Esophagus mucosa (tissue), 1 donor: ENCODE results near the gene FBXO22. TPM values are rescaled to one million over a fixed set of nuclear protein-coding genes. Genes with fewer than 3 reads are reported as not detected.
"Not testable (repeated sequence)": the region's sequence is repeated elsewhere in the genome, so short reads cannot be mapped to it uniquely, and the experiment has no call there.

Source experiments
- ATAC-seq: fragments of 200-7000 bp; cut with Tn5 transposase; one replicate; pipeline ENCODE4 v1.9.1; 2020
- total RNA-seq: library from RNA; stranded (reverse); gene quantifications from one replicate; pipeline ENCODE4 v1.2.4, GENCODE V29; 2023
- donor health status: DM: yes; HTN: yes; CAD: no.

Gene FBXO22
- 23.8 TPM for total RNA-seq

DNA sequence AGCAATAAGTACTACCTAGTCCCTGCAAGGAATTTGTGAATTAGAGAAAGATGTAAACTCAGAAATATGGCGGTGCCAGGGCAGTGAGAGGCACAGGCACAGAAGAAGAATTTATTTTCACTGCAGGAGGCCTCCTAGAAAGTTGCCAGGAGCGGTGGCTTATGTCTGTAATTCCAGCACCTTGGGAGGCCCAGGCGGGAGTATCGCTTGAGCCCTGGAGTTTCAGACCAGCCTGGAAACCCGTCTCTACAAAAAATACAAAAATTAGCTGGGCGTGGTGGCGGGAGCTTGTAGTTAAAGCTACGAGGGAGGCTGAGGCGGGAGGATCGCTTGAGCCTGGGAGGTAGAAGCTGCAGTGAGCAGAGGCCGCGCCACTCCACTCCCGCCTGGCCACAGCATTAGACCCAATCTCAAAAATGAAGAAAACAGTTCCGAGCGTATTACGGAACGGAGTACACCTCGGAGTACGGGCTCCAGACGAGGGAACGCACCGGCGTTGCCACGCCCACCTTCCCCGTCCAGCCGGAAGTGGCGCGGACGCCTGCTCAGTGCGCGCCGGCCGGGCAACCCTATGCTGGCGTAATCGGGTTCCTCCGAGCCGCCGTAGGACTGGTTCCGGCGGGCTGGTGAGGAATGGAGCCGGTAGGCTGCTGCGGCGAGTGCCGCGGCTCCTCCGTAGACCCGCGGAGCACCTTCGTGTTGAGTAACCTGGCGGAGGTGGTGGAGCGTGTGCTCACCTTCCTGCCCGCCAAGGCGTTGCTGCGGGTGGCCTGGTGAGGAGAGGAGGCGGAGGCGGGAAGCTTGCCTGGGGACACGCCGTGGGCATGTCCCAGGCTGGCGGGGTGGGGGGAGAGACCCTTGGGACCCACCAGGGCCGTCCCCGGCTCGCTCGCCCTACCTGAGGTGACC lies at the start of gene FBXO22:
Gene FBXO22, plus strand, starts transcription at position 548 of the 909 bp plus-strand sequence. Its CDS starts 86 bp downstream, at position 634.
- ATAC-seq: peak; percentile 98

DNA sequence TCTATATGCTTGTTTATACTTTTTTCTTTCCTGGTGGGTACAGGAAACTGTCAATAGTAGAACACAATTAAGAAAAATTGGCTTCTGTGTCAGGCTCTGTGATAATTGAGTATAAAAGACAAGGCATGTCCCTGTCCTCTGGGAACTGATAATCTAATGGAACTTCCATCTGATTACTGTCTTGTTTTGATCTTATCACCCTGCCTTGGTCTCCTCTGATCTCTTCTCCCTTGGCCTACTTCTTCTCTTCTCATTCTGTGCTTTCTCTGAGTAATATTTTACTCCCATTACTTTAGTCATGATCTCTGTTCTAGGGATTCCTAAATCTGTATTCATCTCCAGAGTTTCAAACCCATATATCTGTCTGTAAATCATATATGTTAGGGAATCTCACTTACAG lies 45.8 kb upstream of the FBXO22 start:
- ATAC-seq: no peak

DNA sequence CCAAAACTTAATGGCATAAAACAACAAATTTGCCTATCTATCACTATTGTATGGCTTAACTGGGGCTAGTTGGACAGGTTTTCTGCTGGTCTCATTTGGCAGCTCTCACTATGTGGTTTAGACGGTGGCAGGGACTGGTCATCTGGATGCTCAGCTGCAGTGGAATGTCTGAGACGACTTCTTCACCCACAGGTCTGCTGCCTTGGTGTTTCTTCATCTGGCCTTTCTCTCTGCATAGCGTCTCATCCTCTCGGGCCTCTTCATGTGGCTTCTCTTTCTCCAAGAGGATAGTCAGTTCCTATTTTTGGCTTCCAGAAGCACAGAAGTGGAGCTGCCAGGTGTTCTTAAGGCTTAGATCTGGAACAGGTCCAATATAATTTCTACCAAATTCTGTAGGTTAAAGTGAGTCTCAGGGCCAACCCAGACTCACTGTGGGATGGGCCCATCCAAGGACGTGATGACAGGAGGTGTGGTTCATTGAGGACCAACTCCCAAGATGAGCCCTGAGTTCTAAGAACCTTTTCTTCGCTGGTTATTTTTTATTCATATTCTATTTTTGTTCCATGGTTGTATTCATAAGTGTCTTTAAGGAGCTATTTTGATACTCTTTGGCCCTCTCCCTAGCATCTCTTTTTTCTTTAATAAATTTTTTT lies 41.8 kb upstream of the FBXO22 start:
- no peak for ATAC-seq

DNA sequence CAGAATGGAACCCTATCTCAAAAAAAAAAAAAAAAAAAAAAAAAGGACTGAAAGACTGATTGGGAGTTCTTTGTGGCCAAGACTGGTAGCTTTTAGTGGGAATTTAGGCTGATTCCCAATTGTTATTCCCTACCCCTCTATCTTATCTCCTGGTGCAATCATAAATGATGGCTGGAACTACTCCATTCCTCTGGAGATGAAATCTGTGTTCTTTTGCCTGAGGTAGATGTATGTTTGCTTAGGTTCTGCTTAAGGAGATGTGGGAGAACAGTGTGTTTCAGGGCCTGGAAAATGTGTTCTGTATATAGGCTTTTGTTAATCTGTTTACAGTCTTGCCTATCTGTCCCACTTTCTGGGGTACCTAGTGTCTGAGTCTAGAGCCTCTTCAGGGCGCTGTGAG lies 40.9 kb upstream of the FBXO22 start:
- ATAC-seq: no peak

DNA sequence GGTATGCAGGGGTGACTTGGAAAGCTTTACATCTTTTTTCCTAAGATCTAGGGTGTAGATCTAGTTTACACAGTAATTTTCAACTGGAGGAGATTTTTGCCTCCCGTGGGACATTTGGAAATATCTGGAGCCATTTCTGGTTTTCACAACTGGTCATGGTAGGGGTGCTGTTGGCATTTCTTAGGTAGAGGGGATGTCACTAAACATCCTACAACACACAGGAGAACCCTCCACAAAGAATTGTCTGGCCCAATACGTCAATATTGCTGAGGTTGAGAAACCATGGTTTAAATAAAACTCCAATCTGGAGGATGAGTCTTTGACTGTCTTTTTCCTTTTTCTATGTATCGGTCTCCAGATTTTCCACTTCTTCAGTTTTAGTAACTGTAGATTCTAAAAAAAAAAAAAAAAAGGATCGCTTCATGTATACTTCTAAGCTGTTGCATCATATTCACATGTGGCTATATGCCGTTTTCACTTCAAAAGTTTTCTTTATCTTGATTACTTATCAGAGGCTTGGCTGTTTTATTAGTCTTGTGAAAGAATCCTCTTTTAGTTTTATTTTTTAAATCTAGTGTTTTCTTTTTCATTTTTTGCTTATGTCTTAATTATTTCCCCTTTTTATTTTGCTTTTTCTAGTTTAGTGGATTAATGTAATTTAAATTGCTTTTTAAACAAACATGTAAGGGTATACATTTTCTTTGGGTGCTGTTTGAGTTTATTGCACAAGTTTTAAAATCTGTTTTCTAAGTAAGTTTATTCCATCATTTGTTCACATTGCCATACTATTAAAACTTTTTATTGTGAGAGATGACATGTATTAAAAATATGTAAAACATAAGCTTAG lies 39.2 kb upstream of the FBXO22 start:
- no peak for ATAC-seq

GRCh38 chr15:75866045-75866444 lies 37.6 kb upstream of the FBXO22 start:
- not testable (repeated sequence) for ATAC-seq

GRCh38 chr15:75866916-75867315 lies 36.8 kb upstream of the FBXO22 start:
- ATAC-seq: no peak

- ATAC-seq: no peak
These were observed 36.2 kb upstream of the FBXO22 start for GRCh38 chr15:75867449-75867848.

- no peak for ATAC-seq
These were observed 35.7 kb upstream of the FBXO22 start for GRCh38 chr15:75868019-75868418.

- ATAC-seq: no peak
These were observed 34.2 kb upstream of the FBXO22 start for GRCh38 chr15:75869446-75869845.

- not testable (repeated sequence) for ATAC-seq
These were observed 32.1 kb upstream of the FBXO22 start for GRCh38 chr15:75871589-75871988.

DNA sequence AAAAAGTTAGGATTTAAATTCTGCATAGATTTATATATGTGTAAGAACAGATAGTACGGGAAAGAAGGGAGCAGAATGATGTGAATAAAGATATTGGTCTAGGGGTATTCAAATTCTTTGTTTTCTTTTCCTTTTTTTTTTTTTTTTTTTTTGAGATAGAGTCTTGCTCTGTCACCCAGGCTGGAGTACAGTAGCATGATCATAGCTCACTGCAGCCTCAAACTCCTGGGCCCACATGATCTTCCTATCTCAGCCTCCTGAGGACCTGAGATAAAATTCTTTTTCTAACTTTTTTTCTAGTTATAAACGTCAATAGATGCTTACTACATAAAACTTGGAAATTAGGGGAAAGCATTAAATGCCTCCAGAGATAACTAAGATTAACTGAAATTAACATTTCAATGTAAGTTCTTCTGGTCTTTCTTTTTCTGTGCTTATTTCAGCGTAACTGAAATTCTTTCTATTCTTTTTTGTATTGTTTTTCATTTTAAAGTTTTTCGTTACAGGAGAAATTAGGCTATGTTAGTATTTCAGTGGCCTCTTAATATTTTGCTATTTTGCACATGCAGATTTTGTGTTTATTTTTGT lies 31.2 kb upstream of the FBXO22 start:
- no peak for ATAC-seq

DNA sequence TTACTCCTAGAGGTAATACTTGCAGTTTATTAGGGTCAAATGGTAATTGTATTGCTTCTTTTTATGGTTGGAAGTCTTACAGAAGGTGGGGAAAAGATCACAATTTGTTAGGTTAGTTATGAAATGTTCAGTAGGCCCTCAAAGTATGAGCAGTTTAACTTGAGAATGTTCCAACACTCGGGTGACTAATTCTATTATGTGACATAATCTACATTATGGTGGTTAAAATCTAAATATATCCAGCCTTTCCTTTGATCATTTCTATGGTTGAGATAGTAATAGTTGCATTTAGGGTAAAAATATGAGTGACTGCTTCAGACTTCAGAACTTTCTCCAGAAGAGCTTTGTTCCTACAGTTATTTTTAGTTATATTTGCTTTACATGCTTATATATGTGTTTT lies 19.6 kb upstream of the FBXO22 start:
- ATAC-seq: no peak

DNA sequence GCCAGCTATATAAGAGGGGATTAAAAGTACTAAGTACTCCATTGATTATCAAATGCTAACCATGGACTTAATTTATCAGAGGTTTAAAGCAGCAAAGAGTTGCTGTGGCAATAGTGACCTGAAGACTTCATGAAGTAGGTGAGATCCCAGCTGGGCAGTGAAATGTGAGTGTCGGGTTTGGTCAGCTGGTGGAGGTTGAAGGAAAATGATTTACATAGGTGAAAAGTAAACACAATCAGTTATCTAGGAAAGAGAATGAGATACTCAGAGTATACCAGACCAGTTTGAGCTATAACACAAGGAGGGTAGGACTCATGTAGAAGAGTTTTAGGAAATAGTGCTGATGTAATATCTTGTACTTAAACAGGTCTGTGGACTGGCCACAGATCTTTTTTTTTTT lies 16.5 kb upstream of the FBXO22 start:
- ATAC-seq: no peak

DNA sequence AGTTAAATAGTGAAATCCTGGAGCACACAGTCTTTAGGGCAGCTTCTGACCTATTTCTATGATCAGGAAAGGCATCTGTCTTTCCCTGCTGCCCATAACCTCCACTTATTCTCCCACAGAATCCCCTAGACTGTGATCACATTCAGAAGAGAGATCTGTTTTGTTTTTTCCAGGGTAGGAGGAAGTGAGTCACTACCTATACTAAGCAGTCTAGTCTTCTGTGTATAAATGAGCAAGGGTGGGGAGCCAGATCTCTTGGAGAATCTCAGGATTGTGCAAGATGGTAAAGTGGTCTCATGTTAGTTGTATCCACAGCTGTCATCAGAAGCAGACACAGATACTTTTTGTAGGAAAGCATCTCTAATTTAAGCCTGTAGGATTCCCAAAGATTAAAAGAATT lies 11.8 kb upstream of the FBXO22 start:
- peak; percentile 31 for ATAC-seq

GRCh38 chr15:75895731-75896130 lies 7.9 kb upstream of the FBXO22 start:
- ATAC-seq: no peak

DNA sequence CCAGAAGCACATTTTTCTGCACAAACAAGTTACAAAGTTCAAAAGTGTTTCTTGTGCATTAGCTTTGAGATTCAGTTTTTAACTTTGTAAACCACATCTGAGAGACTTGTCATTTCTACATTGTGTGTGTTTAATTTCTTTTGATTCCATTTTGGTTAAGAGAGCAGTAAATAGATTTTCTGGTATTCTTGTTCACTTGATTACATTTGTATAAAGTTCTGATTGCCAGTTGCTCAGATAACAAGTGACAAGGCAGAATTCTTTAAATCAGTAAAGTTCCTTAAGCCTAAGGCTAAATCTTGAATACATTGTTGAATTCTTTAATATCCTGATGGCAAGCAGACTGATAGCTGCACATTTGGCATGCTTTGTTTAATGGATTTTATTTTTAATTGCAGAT lies 3.1 kb upstream of the FBXO22 start:
- no peak for ATAC-seq

- no peak for ATAC-seq
These were observed 1.5 kb upstream of the FBXO22 start for GRCh38 chr15:75902129-75902557.

GRCh38 chr15:75905231-75905630 lies 1.6 kb downstream of the FBXO22 start:
- ATAC-seq: no peak

DNA sequence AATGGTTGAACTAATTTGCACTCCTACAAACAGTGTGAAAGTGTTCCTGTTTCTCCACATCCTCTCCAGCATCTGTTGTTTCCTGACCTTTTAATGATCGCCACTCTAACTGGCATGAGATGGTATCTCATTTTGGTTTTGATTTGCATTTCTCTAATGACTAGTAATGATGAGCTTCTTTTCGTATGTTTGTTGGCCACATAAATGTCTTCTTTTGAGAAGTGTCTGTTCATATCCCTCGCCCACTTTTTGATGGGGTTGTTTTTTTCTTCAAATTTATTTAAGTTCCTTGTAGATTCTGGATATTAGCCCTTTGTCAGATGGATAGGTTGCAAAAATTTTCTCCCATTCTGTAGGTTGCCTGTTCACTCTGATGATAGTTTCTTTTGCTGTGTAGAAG lies 6.7 kb downstream of the FBXO22 start:
- not testable (repeated sequence) for ATAC-seq

GRCh38 chr15:75916978-75917377 lies 13.3 kb downstream of the FBXO22 start:
- ATAC-seq: no peak

DNA sequence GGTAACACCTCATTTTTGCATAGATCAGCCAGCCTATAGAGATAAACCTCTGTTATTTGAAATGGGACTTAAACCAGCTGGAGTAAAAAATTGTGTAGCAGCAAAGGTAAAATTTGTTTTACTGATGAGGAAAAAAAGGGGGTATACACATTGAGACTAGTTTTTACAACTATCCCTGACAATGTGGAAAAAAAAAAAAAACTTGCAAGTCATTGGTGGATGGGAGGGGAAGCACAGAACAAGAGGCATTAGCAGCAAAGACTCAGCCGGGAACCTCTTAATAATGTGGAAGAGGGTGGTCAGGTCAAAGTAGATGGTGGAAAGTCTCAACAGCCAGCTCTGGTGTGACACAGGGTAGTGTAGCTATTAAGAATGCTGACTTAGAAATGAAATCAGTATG lies 14.5 kb downstream of the FBXO22 start:
- no peak for ATAC-seq

- no peak for ATAC-seq
These were observed 16.4 kb downstream of the FBXO22 start for GRCh38 chr15:75920079-75920478.
